Measurements from ENCODE around the gene ZSCAN23. TPM values are rescaled to one million over a fixed set of nuclear protein-coding genes. Genes with fewer than 3 reads are reported as not detected.

ZSCAN23 gene
- total RNA-seq, 1 donor from 2014 or later: 2.1 TPM

DNA sequence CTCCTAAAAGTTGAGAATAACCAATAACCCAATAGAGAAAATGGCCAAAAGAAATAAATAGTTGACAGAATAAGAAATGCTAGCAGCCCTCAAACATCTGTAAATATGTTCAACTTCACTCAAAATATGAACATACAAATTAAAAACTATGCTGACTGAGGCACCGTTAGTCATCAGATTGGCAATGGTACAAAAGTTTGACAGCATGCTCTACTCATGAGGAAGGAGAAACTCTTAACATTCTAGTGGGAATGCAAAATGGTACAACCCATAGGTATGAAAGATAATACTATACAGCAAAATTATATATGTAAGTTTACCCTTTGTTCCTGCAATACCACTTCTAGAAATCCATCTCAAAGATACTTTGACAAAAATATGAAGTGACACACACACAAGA lies 42.1 kb downstream of the ZSCAN23 start:
- DNase-seq (ENCODE audit: low spot score): no peak
- no peak overlapping the region for H3K4me3 Mint-ChIP-seq (ENCODE audit: unreplicated experiment)

DNA sequence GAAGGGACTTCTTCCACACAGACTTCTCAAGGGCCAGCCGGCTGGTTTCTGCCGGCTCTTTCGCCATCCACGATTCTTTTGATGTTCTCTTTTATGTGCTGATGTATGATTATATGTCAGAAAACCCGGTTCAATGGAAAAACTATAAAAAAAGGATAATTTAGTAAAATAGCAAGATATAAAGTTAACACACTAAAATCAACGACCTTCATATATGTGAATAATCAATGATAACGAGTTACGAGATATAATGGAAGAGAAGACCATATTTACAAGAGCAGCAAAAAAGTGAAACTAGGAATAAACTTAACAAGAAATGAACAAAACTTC lies 43.2 kb downstream of the ZSCAN23 start:
- Mint-ChIP-seq H3K9me3 (ENCODE audit: low read depth) (no peaks in the 10 kb centered on the region), H3K27ac (ENCODE audit: unreplicated experiment) (peak overlapping the region; percentile 81), H3K4me3 (ENCODE audit: unreplicated experiment) (peak overlapping the region; percentile 94), H3K4me1 (ENCODE audit: low read depth) (peaks cover 33% of the 10 kb centered on the region), H3K36me3 (ENCODE audit: low read depth) (peaks cover 11% of the 10 kb centered on the region), H3K27me3 (ENCODE audit: low read depth) (peaks cover 16% of the 10 kb centered on the region)
- TF ChIP-seq, protein P1, sequence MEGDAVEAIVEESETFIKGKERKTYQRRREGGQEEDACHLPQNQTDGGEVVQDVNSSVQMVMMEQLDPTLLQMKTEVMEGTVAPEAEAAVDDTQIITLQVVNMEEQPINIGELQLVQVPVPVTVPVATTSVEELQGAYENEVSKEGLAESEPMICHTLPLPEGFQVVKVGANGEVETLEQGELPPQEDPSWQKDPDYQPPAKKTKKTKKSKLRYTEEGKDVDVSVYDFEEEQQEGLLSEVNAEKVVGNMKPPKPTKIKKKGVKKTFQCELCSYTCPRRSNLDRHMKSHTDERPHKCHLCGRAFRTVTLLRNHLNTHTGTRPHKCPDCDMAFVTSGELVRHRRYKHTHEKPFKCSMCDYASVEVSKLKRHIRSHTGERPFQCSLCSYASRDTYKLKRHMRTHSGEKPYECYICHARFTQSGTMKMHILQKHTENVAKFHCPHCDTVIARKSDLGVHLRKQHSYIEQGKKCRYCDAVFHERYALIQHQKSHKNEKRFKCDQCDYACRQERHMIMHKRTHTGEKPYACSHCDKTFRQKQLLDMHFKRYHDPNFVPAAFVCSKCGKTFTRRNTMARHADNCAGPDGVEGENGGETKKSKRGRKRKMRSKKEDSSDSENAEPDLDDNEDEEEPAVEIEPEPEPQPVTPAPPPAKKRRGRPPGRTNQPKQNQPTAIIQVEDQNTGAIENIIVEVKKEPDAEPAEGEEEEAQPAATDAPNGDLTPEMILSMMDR (IDR thresholded peaks at IDR 0.05): no peak
- no peak for DNase-seq (ENCODE audit: low spot score)

More for the DNA sequence above, 42.1 kb downstream of the ZSCAN23 start:
- Mint-ChIP-seq H3K27ac (ENCODE audit: unreplicated experiment) (no peak overlapping the region), H3K27me3 (ENCODE audit: low read depth) (peaks cover 20% of the 10 kb centered on the region), H3K36me3 (ENCODE audit: low read depth) (peaks cover 11% of the 10 kb centered on the region), H3K9me3 (ENCODE audit: low read depth) (no peaks in the 10 kb centered on the region), H3K4me1 (ENCODE audit: low read depth) (peaks cover 25% of the 10 kb centered on the region)
- TF ChIP-seq, protein P1 (IDR thresholded peaks at IDR 0.05): no peak

DNA sequence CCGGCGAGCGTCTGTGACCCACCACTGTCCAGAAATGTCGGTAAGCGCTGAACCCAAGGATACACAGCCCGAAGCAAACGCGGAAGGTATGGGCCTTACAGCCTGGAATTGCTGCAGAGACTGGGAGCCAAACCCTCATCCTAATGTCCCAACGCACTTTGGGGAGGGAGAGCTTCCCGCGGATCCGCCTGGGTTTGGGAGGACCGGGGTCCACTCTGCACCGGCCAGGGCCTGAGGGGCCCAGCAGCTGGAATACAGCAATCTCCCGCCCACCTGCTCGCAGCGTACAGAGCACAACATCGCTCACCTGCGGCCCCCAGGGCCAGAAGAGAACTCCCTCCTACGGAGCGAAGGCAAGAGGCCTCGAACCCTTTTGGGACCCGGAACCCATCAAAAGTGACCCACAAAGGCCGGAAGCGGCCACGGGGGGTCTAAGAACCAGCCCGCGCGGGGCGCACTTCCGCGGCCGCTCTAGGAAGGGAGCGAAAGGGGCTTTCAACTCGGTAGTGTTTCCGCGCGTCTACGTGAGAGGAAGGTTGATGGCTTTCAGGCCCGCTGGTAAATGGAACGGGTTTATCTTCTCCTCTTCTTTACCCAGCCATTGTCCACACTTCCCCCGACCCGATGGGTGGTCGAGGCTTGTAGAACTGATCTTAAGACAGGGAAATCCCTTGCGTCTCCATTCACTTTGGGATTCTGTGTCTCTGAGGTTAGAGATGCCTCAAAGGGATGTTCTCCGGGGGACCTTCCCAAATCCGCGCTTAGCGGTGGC lies 43.8 kb downstream of the ZSCAN23 start, which contains the start of gene ZSCAN12:
Gene ZSCAN12, minus strand, starts transcription at position 398 of the 772 bp plus-strand sequence. CDS start 1,342 bp downstream, outside the sequence.
- TF ChIP-seq, protein P1 (IDR thresholded peaks at IDR 0.05): peak; percentile 83
- Mint-ChIP-seq H3K36me3 (ENCODE audit: low read depth) (peaks cover 11% of the 10 kb centered on the region), H3K27me3 (ENCODE audit: low read depth) (peaks cover 16% of the 10 kb centered on the region), H3K4me1 (ENCODE audit: low read depth) (peaks cover 34% of the 10 kb centered on the region), H3K4me3 (ENCODE audit: unreplicated experiment) (peak within 1 kb of the TSS; percentile 94), H3K27ac (ENCODE audit: unreplicated experiment) (peak within 1 kb of the TSS; percentile 81), H3K9me3 (ENCODE audit: low read depth) (no peaks in the 10 kb centered on the region)
- DNase-seq (ENCODE audit: low spot score): no peak

DNA sequence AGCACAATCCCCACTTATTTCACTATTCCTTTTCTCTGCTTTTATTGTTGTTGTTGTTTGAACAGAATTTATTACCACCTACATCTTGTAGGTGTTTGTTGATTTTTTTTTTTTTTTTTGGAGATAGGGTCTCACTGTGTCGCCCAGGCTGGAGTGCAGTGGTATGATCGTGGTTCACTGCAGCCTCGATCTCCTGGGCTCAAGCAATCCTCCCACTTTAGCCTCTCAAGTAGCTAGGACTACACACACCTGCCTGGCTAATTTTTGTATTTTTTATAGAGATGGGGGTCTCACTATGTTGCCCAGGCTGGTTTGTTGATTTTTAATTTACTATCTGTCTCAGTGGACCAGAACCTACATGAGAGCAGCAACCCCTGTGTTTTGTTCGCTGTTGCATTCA lies 47.4 kb downstream of the ZSCAN23 start:
- no peaks in the 10 kb centered on the region for H3K27me3 Mint-ChIP-seq (ENCODE audit: low read depth)
- TF ChIP-seq, protein P1 (IDR thresholded peaks at IDR 0.05): no peak
- DNase-seq (ENCODE audit: low spot score): no peak
- H3K4me1 Mint-ChIP-seq (ENCODE audit: low read depth): peaks cover 36% of the 10 kb centered on the region
- no peak overlapping the region for H3K4me3 Mint-ChIP-seq (ENCODE audit: unreplicated experiment)
- peaks cover 32% of the 10 kb centered on the region for H3K36me3 Mint-ChIP-seq (ENCODE audit: low read depth)
- no peaks in the 10 kb centered on the region for H3K9me3 Mint-ChIP-seq (ENCODE audit: low read depth)
- H3K27ac Mint-ChIP-seq (ENCODE audit: unreplicated experiment): no peak overlapping the region

DNA sequence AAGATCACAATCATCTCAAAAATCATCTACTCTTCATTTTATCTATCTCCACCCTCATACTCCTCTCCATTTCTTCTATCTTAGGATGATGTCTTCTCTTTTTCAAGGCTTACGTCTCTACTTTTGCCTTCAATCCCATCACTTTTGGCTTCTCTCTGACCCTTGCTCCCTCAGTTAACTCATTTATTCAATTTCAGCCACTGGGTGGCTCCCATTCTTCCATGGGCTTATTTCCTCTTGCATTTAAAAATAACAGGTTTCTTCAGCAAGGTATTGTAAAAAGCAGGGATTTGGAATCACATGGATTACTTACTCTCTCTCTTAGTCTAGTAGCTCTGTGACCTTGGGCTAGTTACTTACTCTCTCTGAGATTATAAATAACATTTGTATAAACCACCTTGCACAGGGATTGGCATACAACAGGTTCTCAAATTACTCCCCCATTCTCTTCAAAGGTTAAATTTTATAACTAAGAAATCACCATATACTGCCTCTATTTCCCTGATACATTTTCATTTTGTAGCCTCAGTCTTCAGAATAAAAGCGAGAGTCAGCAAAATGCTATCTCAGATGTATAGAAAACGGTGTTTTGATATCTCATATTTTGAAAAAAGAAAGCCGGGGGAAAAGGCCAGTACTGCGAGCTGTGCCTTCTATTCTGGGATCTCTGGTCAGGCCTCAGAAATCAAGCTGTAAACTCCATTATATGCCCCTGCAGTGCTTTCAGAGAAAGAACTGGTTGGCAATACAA lies 49.2 kb downstream of the ZSCAN23 start:
- TF ChIP-seq, protein P1 (IDR thresholded peaks at IDR 0.05): peak; percentile 67
- DNase-seq (ENCODE audit: low spot score): no peak
- H3K36me3 Mint-ChIP-seq (ENCODE audit: low read depth): peaks cover 44% of the 10 kb centered on the region
- no peak overlapping the region for H3K4me3 Mint-ChIP-seq (ENCODE audit: unreplicated experiment)
- no peaks in the 10 kb centered on the region for H3K27me3 Mint-ChIP-seq (ENCODE audit: low read depth)
- H3K9me3 Mint-ChIP-seq (ENCODE audit: low read depth): no peaks in the 10 kb centered on the region
- peaks cover 30% of the 10 kb centered on the region for H3K4me1 Mint-ChIP-seq (ENCODE audit: low read depth)
- no peak overlapping the region for H3K27ac Mint-ChIP-seq (ENCODE audit: unreplicated experiment)
